GM18873 (cell line): ENCODE measurements around the gene IZUMO4.

Experiments
- ATAC-seq: cut with Tn5 transposase; IDR thresholded peaks from one replicate; pipeline ENCODE4 v1.9.1; 2021; ENCODE audit warnings: mild to moderate bottlenecking, moderate library complexity, moderate number of reproducible peaks; ENCODE audit not compliant: unreplicated experiment, low FRiP score

The IZUMO4 gene

DNA sequence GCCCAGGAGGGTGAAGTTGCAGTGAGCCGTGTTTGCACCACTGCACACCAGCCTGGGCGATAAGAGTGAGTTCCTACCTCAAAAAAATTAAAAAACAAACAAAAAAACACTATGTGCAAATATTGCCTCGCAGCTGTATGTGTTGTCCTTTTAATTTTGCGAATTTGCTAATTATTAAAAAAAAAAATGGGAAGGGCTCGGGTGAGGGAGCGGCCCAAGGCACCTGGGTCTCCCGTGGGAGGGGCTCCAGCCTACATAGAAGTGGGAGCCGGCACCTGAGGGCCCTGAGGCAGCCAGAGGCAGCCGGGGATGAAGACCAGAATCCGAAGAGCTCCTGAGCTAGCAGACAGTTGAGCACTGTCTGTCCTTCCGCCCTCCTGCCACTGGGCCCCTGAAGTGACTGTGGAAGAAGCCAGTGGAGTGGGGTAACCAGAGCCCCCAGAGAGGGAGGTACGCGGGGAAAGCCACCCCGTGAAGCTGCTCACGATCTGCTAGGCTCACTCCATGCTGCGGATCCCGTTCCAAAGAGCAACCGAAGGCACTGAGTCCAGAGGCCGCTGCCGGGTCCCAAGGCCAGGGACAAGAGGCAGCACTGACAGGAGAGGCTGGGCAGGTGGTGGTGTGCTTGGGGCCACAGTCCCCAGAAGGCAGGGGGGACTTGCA, 6.5 kb downstream of the IZUMO4 start:
- ATAC-seq, result no peak

DNA sequence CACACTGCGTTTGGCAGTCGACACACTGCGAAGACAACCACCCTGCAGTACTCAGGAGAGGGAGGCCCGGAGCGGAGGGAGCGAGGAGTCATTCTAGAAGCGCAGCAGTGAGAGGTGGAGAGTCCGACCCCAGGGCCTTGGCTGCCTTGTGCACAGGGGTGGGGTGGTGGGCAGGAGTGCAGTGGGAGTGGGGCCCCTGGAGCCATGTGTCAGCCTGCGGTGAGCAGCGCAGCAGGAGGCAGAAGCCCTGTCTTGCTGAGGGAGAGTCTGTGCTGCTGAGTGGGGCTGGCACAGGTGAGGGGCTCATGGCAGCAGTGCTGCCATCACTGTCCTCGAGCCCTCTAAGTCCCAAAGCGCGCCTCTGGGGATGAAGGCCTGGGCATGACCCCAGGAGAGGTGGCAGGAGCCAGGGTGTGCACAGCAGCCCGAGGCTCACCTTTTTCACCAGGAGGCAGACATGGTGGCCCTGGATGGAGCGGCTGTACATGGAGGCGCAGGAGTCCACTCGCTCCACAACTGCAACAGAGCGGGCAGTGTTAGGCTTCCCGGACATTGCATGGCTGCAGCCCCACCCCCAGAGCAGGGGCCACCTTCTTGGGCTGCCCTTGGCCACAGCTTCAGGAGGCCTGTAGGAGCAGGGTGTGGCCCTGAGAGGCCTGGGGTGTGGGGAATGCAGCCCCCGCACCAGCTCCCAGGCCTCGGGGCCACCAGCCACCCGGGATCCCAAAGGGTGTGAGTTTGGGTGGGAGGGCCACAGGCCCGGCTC, 11.7 kb downstream of the IZUMO4 start:
- no peak for ATAC-seq

DNA sequence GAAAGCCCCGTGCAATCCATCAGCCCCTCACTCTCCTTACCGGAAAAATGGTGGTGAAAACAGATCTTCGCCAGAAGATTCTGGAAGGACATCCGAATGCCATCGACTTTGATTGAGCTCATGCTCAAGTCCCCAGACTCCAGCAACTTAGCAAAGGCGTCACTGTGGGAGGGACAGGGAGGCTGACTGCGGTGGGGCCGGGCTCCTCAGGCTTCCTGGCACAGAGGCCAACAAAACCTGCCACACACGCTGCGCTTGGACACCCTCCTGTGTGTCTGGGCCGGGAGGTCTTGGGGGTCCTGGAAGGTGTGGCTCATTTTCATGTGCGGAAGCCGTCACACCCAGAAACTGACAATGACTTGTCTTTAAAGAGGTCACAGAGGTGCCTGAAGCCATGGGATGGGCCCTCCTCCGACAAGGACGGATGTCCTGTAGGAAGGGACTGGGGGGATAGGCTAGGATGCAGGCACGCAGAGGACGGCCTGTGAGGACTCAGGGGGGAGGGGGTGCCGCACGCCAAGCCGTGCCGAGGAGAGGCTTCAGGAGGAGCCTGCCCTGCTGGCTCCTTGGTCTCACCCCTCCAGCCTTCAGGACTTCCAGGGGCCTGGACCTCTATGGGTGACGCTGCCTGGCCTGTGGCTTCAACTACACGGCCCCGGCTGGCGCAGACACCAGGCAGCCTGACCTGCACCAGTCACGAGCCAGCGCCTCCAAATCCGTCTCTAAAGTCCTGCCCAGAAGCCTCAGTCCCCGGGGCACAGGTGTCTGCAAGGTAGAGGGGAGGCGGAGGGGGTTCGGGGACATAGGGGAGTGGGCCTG, 12.5 kb downstream of the IZUMO4 start:
- no peak for ATAC-seq

DNA sequence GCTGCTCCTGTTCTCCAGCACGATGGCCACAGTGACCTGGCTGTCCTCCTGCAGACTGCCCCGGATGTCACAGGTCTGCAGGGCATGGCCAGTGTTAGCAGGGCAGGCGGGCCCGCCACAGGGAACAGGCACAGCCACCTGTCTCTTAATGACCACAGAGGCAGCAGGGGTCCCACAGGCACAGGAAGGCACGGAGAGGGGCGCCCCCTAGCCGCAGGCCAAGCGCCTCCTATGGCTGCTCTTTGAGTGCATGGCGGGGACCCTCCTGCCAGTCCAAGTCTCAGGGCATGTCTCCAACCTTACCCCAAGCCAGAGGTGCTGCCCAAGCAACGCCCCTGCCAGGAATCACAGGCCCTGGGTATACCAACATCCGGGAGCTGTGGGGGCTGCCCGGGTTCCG, 14.1 kb downstream of the IZUMO4 start:
- ATAC-seq, result no peak

DNA sequence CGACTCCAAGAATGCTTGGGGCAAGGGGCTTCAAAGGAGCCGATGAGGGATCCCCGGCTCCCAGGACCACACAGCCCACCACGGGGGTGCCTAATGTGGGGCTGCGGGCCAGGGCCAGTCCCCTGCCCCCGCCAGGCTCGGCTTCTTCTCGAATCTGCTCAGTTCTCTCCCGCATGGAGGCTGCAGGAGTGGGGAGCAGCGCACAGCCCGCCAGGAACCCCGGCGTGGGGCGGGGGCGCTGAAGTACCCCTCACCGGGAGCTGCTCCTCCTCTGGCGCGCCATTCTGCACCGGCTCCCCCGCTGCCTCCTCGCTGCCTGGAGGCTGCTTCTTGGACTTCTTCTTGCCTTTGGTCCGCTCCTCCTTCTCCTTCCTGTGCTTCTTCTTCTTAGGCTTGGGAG, 14.7 kb downstream of the IZUMO4 start:
- ATAC-seq, result no peak

DNA sequence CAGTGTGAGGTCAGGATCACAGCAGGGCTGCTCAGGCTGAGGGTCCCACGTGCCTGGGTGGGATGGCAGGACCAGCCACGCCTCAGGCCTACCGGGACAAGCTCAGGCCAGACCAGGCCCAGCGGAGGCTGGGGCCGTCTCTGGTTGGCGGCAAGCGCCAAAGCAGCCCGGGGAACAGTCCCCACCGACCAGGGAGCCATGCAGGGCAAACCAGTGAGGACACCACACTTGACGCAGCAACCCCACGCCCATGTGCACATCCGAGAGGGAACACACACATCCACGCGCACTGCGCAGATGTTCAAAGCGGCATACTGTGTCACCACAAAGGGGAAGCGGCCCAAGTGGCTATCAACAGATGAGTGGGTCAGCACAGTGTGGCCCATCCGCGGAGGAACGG, 15.2 kb downstream of the IZUMO4 start:
- ATAC-seq, result no peak

DNA sequence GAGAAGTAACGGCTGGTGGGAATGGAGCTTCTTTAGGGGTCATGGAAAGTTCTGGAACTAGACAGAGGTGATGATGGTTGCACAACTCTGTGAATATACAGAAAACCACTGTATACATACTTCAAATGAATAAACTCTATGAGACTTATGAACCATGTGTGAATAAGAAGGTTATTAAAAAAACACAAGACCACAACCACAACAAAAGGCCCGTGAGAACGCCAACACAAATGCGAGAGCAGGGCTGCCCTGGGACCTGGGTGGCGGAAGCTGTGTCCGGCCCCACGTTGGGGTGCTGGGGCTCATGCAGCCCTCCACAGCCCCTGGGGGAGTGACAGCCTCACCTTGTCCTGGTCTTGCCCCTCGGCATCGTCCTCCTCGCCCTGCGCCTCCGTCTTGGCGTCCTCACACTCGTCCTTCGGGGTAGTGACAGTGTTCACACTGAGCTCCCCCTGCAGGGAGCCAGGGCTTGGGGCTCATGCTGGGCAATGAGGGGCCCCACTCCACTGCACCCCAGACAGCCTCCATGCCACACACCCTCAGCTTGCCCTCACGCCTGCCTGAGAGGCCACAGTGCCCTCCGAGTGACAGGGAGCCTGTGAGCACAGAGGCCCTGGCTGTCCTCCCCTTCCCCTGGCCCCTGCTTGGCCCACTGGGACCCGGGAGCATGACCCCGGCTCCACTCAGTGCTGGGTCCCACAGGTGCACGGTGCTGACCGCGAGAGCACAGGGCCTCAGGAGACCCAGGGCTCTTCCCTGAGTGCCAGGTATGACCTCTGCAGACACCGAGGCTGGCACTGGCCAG, 16.0 kb downstream of the IZUMO4 start:
- ATAC-seq, result no peak

DNA sequence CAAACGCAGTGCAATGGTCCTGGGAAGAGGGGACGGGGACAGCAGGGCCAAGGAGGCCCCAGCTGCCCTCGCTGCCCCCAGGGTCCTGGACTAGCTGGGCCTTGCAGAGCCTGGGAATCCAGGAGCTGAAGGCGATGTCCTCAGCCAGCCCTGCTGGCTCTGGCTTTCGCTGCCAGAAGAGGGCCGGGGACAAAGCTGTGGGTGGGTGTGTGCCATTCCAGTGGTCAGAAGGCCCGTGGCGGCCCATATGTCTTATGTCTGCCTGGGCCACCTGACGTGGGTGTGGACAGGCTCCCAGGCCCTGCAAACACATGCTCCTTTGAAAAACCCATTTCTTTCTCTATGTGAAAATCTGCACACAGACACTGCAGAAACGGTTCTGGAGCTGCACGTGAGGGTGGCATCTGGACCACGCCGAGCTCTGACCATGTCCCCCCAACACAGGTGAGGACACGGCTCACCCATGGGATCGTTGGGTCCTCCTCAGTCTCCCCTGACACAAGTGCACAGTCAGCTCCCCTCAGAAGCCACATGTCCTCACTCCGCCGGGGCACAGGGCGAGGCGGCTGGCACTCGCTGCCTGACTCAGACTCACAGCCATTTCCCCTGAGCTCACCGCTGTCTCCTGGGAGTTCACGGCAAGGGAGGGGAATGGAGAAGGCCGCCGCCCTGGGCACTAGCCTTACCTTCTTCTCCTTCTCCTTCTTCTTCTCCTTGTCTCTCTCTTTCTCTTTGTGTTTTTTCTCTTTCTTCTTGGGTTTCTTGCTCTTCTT, 16.9 kb downstream of the IZUMO4 start:
- no peak for ATAC-seq

DNA sequence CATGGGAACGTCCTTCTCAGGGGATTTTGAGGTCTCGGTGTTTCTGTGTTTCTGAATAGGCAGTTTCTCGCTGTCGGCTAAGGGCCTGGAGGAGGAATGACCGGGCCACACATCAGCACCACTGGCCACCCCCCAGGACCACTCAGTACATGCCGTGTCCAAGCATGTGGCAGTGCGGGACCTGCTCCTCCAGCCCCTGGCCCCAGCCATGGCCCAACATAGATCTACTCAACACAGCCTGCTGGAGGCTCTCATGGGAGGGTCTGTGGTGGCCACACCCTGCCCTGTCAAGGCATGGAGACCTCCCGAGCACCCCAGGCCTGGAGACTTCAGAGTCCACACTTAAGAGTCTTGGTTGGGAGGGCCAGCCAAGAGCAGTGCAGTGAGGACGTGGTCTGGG, 17.5 kb downstream of the IZUMO4 start:
- ATAC-seq, result no peak

DNA sequence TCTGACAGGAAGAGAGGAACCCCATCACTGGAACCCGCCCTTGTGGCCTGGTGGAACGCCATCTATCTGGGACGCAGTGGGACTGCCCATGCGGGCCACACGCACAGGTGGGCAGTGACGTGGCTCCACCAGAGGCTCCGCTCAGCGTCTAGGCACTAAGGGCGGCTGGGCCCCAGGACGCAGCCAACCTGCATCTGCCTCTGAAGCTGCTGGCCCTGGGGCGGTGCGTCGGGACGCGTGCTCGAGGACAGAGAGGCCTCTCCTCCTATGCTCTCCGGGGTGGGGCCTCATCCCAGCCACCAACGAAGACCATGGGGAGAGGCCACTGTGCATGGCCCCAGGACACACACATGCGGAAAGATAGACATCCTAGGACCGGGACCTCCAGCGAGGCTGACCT, 18.1 kb downstream of the IZUMO4 start:
- ATAC-seq, result no peak

DNA sequence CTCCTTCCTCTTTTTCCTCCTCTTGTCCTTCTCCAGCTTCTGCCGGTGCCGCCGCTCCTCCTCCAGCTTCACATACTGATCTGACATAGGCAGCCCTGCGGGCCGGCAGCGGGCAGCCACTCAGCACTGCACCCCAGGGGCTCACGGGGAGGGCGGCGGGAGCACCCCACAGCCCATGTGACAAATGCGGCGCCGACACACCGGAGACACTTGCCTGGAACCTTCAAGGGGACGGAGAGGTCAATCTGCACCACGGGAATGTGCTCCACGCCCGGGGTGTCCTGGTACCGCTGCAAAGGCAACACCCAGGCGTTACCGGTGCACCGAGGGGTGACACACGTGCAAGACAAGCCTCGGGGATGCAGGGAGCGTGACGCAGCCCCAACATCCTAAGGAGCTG, 18.6 kb downstream of the IZUMO4 start:
- no peak for ATAC-seq

DNA sequence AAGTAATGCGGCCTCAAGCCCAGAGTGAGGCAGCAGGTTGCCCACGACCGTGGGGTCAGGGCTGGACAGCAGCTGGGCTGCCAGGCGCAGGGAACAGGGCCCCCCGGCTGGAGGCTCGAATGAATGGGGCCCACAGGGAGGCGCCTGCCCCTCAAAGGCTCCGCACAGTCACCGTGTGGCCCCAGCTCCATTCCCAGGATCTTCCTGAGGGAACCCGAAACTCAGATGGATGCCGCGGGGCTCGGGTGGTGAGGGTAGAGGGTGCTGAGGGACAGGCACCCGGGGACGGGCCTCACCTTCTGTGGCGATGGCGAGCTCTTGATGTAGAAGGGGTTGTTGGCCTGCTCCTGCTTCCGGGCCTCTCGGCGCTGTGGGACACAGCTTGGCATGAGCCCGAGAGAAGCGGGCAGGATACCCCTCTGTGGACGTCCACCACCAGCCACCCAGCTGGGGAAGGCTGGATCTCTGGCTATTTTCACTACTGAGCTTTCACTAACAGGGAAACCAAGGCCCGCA, 19.3 kb downstream of the IZUMO4 start:
- no peak for ATAC-seq

DNA sequence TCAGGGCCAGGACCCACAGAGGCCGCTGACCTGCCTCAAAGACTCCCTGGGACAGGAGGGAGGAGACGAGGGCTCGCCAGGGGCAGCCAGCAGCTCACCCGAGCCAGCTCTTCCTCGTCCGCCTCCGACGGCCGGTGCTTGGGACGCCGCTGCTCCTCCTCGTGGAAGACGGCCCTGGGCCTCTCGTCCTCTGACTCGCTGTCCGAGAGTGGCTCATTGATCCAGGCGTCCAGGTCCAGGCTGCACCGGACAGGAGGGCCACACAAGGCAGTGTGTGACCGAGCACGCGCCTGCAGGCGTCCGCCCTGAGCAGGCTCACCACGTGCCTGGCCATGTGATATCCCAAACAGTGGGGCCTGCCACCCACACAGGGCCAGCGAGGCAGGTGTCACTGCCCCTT, 19.8 kb downstream of the IZUMO4 start:
- no peak for ATAC-seq

DNA sequence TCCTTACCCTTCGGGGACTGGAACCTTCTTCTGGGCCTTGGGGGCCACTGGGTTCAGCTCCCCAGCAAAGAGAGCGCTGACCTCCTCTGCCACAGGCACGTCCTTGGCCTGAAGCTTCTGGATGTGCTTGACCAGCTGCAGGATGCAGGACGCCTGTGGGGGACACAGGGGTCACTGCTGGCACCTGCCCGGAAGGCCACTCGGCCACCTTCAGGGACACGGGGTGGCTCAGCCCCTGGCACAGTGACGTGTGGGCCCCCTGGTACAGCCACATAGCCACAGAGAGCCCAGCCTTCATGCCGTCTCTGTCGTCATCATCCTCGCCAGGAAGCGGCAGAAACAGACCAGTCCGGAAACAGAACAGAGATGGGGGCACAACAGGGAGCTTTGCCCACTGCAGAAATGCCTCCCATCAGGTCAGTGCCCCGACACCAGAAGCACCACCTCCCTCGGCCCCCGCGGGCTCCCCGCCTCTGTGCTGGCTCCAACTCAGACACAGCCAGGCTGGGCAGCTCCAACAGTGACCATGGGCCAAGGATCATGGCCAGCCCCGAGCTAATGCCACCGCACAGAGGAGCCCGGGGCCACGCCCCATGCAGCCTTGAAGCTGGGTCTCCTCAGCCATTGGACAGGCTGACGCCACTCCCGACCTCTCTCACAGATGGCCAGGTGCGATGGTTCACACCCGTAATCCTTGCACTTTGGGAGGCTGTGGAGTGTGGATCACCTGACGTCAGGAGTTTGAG, 20.7 kb downstream of the IZUMO4 start:
- no peak for ATAC-seq

DNA sequence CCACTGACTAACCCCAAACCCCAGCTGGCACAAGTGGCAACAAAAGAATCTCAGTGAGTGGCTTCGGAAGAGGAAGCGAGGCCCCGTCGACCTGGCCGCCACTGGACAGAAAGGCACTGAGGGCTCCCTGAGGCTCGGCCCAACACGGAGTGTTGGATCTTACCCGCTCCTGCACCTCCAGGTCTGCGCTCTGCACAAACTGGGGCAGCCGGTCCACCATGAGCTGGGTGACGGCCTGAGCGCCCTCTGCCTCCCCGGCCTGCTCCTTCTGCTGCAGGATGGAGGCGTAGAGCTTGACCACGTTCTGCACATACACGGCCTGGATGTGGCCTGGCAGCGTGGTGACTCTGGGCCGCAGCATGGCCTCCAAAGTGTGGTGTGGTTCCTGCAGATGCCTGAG, 21.7 kb downstream of the IZUMO4 start:
- ATAC-seq, result no peak

DNA sequence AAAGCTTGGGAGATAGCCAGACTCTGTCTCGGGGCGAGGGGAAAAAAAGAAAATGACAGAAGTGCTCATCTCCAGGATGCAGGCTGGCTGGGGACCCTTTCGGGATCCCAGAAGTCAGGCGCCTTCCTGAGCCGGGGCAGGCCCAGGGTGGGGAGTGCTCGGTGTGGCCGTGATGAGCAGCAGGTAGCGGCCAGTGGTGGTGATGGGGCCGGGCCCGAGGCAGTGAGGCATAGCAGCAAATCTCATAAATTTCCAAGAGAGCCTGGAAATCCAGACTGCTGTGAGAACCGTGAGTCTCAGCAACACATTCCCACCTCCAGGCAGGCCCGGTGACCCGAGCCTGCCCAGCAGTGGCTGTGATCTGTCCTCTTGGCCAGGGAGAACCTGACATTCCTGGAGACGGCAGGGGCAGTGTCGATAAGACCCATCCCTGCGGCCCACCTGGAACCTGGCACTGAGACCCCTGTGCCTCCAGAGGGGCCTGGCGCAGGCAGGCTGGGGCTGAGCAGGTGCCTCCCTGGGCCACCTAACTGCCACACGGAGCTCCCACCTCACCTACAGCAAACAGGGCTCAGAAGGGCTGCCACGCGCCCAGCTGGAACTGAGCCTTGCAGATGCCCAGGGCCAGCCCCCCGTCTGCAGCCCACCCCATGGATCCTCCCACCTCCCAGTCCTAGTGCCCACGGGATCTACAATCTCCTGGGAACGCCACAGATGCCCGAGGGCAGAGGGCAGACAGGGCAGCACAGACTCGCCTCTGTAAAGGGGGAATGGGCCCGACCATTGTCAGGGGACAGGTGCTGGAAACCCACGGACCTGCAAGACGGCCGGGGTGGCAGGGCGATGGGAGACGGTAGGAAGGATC, 23.4 kb downstream of the IZUMO4 start:
- no peak for ATAC-seq

DNA sequence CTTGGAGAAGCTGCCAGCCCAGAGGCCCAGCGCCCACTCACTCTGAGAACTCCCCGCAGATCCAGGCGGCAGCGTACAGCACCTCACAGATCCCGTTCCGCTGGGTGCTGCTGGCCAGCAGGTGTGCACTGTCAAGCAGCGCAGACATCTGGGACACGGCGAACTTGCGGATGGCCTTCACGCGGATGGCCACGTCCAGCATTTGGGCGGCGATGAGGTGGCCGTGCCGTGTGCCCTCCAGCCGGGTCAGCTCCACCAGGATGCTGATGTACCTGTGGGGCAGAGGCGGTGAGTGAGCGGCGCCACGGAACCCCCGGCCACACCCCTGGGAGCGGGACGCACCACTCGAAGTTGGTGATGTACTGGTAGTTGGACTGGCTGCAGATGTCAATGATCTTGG, 24.1 kb downstream of the IZUMO4 start:
- ATAC-seq, result no peak

DNA sequence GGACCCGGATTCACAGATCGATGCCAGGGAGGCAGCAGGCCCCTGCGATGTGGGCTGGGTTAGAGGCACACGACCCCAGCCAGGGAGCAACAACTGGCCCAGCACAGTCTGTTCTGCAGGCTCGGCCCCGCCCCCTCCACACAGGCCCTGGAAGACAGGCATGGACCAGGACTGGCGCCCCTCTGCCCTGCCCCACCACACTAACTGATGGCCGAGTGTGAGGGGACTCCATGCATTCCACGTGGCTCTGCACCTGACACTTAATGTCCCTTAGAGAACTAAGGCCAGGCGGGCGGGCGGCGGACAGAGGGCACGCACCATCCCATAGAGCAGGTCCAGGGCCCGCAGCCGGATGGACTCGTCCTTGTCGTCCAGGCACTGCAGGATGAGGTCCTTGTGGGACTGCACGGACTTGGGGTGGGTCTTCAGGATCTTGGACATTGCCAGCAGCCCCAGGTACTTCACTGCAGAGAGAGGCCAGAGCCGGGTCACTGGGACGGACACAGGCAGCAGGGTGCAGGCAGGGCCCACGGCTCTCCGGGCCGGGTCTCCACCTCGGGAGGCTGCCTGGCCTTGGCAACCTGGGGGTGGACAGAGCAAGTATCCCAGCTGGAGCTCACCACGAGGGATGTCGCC, 24.8 kb downstream of the IZUMO4 start:
- no peak for ATAC-seq
